Uterus (tissue), 4 donors: Measurements from ENCODE around the gene FAM174A. TPM values are rescaled to one million over a fixed set of nuclear protein-coding genes. Genes with fewer than 3 reads are reported as not detected.
A peak's percentile ranks its signal among the peaks of the same experiment; 100 is the strongest.

Source experiments
- DNase-seq, 2 donors: peaks; one replicate each; pipeline ENCODE4 v3.0.0-alpha.2; 2019 to 2020
- H3K27ac ChIP-seq, 2 donors: fragments of 200-600 bp; sonication (generic); 1 replicate in 1 of 2; 2 replicates in 1 of 2; pipeline ENCODE4 v1.5.1; 2016 to 2018
- H3K27me3 ChIP-seq, 2 donors: fragments of 200-600 bp; sonication (generic); one replicate each; pipeline ENCODE4 v1.5.1; 2018 to 2019; ENCODE audit warnings: control low read depth in 1 of 2
- H3K36me3 ChIP-seq, 2 donors: fragments of 200-600 bp; sonication (generic); one replicate each; pipeline ENCODE4 v1.5.1; 2019; ENCODE audit warnings: control low read depth in 1 of 2
- H3K4me1 ChIP-seq, 2 donors: fragments of 200-600 bp; sonication (generic); one replicate each; pipeline ENCODE4 v1.5.1; 2018 to 2019; ENCODE audit warnings: control low read depth in 1 of 2
- H3K4me3 ChIP-seq, 2 donors: fragments of 200-600 bp; sonication (generic); 1 replicate in 1 of 2; 2 replicates in 1 of 2; pipeline ENCODE4 v1.5.1; 2018 to 2019; ENCODE audit warnings: mild to moderate bottlenecking in 1 of 2
- H3K9me3 ChIP-seq, 2 donors: fragments of 200-600 bp; sonication (generic); one replicate each; pipeline ENCODE4 v1.5.1; 2019; ENCODE audit warnings: control low read depth in 1 of 2
- CTCF ChIP-seq, 4 experiments: fragments of 200-600 bp in 2 of 4; fragments of 450-650 bp in 2 of 4; sonication (generic) in 2 of 4; IDR thresholded peaks; one replicate each; pipeline ENCODE4 v1.5.1; 2016 to 2019; ENCODE audit warnings: antibody characterized with exemption in 4 of 4, mild to moderate bottlenecking in 2 of 4, moderate library complexity in 1 of 4
- POLR2A ChIP-seq, 2 donors: fragments of 450-650 bp; IDR thresholded peaks; one replicate each; pipeline ENCODE4 v1.6.1; 2016; ENCODE audit warnings: antibody characterized with exemption in 2 of 2, mild to moderate bottlenecking in 1 of 2, moderate library complexity in 1 of 2
- intact Hi-C: fragments of 100-400 bp; cut with DNase I; formaldehyde crosslinking; loops from one replicate; pipeline ENCODE4 v1.15.1; 2023; ENCODE audit warnings: low total_unique reads
- total RNA-seq, 4 donors: library from RNA; depleted of rRNA in 3 of 4; stranded (reverse); fragments of >200 nt in 3 of 4; gene quantifications; one replicate each; pipeline versions ENCODE4 v1.1.0 to v1.2.4, GENCODE V29; 2014 to 2023
- donor health status: DM: yes; HTN: yes; CAD: no.

FAM174A gene
- total RNA-seq, 4 donors from 2014 or later: 8.2 to 20.9 (median 9.9) TPM

- Histone ChIP-seq H3K27me3 (no peaks in the 10 kb centered on the region), H3K4me1 (no peaks in the 10 kb centered on the region), H3K27ac (no peak overlapping the region), H3K36me3 (no peaks in the 10 kb centered on the region), H3K4me3 (no peak overlapping the region), H3K9me3 (no peaks in the 10 kb centered on the region)
- TF ChIP-seq CTCF (IDR thresholded peaks at IDR 0.05) (no peak), POLR2A (IDR thresholded peaks at IDR 0.05) (no peak)
- intact Hi-C loops: no loop called here
- no peak for DNase-seq
These were observed 39.5 kb downstream of the FAM174A start for GRCh38 chr5:100574716-100575115.

- no peak for DNase-seq
- Histone ChIP-seq H3K9me3 (no peaks in the 10 kb centered on the region), H3K27ac (peak overlapping the region in 1 of 2 donors; percentile 53), H3K27me3 (no peaks in the 10 kb centered on the region), H3K4me3 (no peak overlapping the region), H3K4me1 (no peaks in the 10 kb centered on the region), H3K36me3 (no peaks in the 10 kb centered on the region)
- intact Hi-C loops: no loop called here
- TF ChIP-seq CTCF (IDR thresholded peaks at IDR 0.05): no peak
- TF ChIP-seq POLR2A (IDR thresholded peaks at IDR 0.05): no peak
These were observed 40.6 kb downstream of the FAM174A start for GRCh38 chr5:100575815-100576214.

- intact Hi-C loops: no loop called here
- Histone ChIP-seq H3K27me3 (no peaks in the 10 kb centered on the region), H3K36me3 (no peaks in the 10 kb centered on the region), H3K27ac (peak overlapping the region in 1 of 2 donors; percentile 50), H3K4me1 (no peaks in the 10 kb centered on the region), H3K4me3 (no peak overlapping the region), H3K9me3 (no peaks in the 10 kb centered on the region)
- no peak for DNase-seq
- TF ChIP-seq CTCF (IDR thresholded peaks at IDR 0.05) (no peak), POLR2A (IDR thresholded peaks at IDR 0.05) (no peak)
These were observed 41.1 kb downstream of the FAM174A start for GRCh38 chr5:100576217-100576751.

- Histone ChIP-seq H3K36me3 (no peaks in the 10 kb centered on the region), H3K27me3 (no peaks in the 10 kb centered on the region), H3K27ac (peak overlapping the region in 1 of 2 donors; percentile 18), H3K4me1 (no peaks in the 10 kb centered on the region), H3K9me3 (no peaks in the 10 kb centered on the region), H3K4me3 (no peak overlapping the region)
- no peak for DNase-seq
- no peak for TF ChIP-seq POLR2A (IDR thresholded peaks at IDR 0.05)
- TF ChIP-seq CTCF (IDR thresholded peaks at IDR 0.05): no peak
- intact Hi-C loops: no loop called here
These were observed 42.3 kb downstream of the FAM174A start for GRCh38 chr5:100577506-100577905.

GRCh38 chr5:100584069-100584468 is 48.9 kb downstream of the FAM174A start:
- no peaks in the 10 kb centered on the region for H3K27me3 ChIP-seq
- no peak for TF ChIP-seq POLR2A (IDR thresholded peaks at IDR 0.05)
- no peak for TF ChIP-seq CTCF (IDR thresholded peaks at IDR 0.05)
- H3K27ac ChIP-seq: no peak overlapping the region
- H3K9me3 ChIP-seq: no peaks in the 10 kb centered on the region
- no peaks in the 10 kb centered on the region for H3K36me3 ChIP-seq
- DNase-seq: no peak
- no peak overlapping the region for H3K4me3 ChIP-seq
- no peaks in the 10 kb centered on the region for H3K4me1 ChIP-seq
- intact Hi-C loops: no loop called here
